ENCODE data around the gene NOD2. TPM values are rescaled to one million over a fixed set of nuclear protein-coding genes. Genes with fewer than 3 reads are reported as not detected.

The NOD2 gene
- total RNA-seq, 1 donor from 2014 or later = 43.5 TPM

DNA sequence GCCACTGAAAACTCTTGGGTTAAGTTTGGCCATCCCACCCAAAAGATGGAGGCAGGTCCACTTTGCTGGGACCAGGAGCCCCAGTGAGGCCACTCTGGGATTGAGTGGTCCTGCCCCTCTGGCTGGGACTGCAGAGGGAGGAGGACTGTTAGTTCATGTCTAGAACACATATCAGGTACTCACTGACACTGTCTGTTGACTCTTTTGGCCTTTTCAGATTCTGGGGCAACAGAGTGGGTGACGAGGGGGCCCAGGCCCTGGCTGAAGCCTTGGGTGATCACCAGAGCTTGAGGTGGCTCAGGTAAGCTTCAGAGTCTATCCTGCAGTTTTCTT is 29.0 kb downstream of the NOD2 start:
- Histone ChIP-seq H3K27ac (no peak overlapping the region), H3K27me3 (no peaks in the 10 kb centered on the region), H3K4me3 (no peak overlapping the region), H3K9me3 (no peaks in the 10 kb centered on the region), H3K4me1 (peaks cover 24% of the 10 kb centered on the region), H3K36me3 (no peaks in the 10 kb centered on the region)
- TF ChIP-seq, protein P1, sequence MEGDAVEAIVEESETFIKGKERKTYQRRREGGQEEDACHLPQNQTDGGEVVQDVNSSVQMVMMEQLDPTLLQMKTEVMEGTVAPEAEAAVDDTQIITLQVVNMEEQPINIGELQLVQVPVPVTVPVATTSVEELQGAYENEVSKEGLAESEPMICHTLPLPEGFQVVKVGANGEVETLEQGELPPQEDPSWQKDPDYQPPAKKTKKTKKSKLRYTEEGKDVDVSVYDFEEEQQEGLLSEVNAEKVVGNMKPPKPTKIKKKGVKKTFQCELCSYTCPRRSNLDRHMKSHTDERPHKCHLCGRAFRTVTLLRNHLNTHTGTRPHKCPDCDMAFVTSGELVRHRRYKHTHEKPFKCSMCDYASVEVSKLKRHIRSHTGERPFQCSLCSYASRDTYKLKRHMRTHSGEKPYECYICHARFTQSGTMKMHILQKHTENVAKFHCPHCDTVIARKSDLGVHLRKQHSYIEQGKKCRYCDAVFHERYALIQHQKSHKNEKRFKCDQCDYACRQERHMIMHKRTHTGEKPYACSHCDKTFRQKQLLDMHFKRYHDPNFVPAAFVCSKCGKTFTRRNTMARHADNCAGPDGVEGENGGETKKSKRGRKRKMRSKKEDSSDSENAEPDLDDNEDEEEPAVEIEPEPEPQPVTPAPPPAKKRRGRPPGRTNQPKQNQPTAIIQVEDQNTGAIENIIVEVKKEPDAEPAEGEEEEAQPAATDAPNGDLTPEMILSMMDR (IDR thresholded peaks at IDR 0.05) = no peak
- TF ChIP-seq POLR2A (IDR thresholded peaks at IDR 0.05) (no peak), POLR2AphosphoS5 (IDR thresholded peaks at IDR 0.05; ENCODE audit: insufficient read depth in 1 of 2, low read depth in 1 of 2) (no peak)
- DNase-seq (ENCODE audit: extremely low spot score in 2 of 2) = no peak
- intact Hi-C loops (cut with DNase I) = no loop called here

DNA sequence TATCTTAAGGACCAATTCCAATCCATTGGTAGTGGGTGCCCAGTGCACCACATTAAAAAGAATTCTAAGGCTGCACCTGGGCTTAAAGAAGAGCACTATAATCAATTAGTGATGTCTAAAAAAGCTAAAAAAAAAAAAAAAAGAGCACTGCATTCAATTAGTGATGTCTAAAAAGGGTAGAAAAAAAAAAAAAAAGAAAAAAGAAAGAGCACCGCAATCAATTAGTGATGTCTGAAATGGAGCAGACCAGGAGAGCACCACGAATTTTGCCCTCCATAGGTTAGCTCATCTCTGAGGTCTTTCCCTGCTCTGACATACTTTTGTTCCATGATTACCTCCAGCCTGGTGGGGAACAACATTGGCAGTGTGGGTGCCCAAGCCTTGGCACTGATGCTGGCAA is 29.6 kb downstream of the NOD2 start:
- Histone ChIP-seq H3K4me1 (peaks cover 24% of the 10 kb centered on the region), H3K27ac (no peak overlapping the region), H3K9me3 (no peaks in the 10 kb centered on the region), H3K4me3 (no peak overlapping the region), H3K27me3 (no peaks in the 10 kb centered on the region), H3K36me3 (no peaks in the 10 kb centered on the region)
- DNase-seq (ENCODE audit: extremely low spot score in 2 of 2) = no peak
- TF ChIP-seq, protein P1 (IDR thresholded peaks at IDR 0.05) = no peak
- TF ChIP-seq POLR2A (IDR thresholded peaks at IDR 0.05) (no peak), POLR2AphosphoS5 (IDR thresholded peaks at IDR 0.05; ENCODE audit: insufficient read depth in 1 of 2, low read depth in 1 of 2) (no peak)
- intact Hi-C loops (cut with DNase I) = no loop called here

DNA sequence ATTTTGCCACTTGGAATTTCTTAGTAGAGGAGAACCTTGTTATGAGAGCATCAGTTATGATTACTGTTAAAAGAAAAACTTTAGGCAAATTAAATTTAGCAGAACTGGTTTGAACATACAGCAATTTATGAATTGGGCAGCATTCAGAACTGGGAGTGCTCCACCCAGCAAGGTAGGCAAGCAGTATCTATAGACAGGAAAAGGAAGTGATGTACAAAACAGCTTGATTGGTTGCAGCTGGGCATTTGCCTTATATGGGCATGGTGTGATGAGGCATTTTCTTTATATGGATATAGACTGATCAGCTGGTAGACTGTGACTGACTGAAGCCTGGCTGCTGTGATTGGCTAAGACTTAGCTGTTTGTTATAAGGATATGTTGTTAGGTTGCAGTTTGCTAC is 30.9 kb downstream of the NOD2 start:
- no peak for DNase-seq (ENCODE audit: extremely low spot score in 2 of 2)
- Histone ChIP-seq H3K9me3 (no peaks in the 10 kb centered on the region), H3K27ac (no peak overlapping the region), H3K4me1 (peaks cover 14% of the 10 kb centered on the region), H3K27me3 (no peaks in the 10 kb centered on the region), H3K36me3 (no peaks in the 10 kb centered on the region), H3K4me3 (no peak overlapping the region)
- no peak for TF ChIP-seq POLR2AphosphoS5 (IDR thresholded peaks at IDR 0.05; ENCODE audit: insufficient read depth in 1 of 2, low read depth in 1 of 2)
- TF ChIP-seq, protein P1 (IDR thresholded peaks at IDR 0.05) = no peak
- TF ChIP-seq POLR2A (IDR thresholded peaks at IDR 0.05) = no peak
- intact Hi-C loops (cut with DNase I) = no loop called here

DNA sequence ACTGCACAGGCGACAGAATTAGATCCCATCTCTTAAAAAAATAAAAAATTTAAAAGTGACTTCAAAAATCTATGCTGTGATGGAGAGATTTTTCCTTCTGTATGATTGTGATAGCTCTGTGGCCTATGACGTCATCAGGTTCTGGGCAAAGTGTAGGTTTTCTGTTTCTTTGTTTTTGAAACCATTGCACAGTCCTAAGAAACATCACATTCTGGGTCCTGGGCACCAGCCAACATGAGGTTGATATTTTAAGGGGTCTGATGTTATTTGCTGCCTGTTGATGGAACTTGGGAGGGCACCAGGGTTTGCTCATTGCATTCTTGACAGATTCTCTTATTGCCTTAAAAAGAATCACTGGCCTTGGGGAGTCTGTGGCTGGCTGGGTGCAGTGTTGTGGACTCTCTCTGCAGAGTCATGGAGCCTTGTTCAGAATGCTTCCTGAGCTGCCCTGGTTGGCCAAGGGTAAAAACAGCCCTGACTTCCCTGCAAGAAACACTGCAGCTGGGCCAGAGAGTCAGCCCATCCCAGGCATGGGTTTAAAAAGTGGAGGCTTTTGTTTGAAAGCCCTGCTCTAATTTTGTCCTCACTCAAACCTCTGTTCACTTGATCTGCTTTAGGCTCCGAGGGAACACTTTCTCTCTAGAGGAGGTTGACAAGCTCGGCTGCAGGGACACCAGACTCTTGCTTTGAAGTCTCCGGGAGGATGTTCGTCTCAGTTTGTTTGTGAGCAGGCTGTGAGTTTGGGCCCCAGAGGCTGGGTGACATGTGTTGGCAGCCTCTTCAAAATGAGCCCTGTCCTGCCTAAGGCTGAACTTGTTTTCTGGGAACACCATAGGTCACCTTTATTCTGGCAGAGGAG is 38.0 kb downstream of the NOD2 start:
- Histone ChIP-seq H3K4me1 (no peaks in the 10 kb centered on the region), H3K27ac (no peak overlapping the region), H3K9me3 (no peaks in the 10 kb centered on the region), H3K27me3 (no peaks in the 10 kb centered on the region), H3K4me3 (no peak overlapping the region), H3K36me3 (no peaks in the 10 kb centered on the region)
- TF ChIP-seq, protein P1 (IDR thresholded peaks at IDR 0.05) = no peak
- TF ChIP-seq POLR2A (IDR thresholded peaks at IDR 0.05) (no peak), POLR2AphosphoS5 (IDR thresholded peaks at IDR 0.05; ENCODE audit: insufficient read depth in 1 of 2, low read depth in 1 of 2) (no peak)
- intact Hi-C loops (cut with DNase I) = no loop called here
- peak; percentile 52 to 81 for DNase-seq (ENCODE audit: extremely low spot score in 2 of 2)
